Stimulated activated naive B cell treated with anti-CD40 and anti-IgM and Interleukin-4, amounts not matched to agents 10 μg/mL and 1 μg/mL and 100 μg/mL, for 72 hours (primary cell): ENCODE data around the gene ADGRB3.
"Not testable (repeated sequence)": the region's sequence is repeated elsewhere in the genome, so short reads cannot be mapped to it uniquely, and the experiment has no call there.

Experiments used
- ATAC-seq, 2 donors: fragments of 150-1000 bp; cut with Tn5 transposase; replicated peaks; 2 replicates each; pipeline ENCODE4 v1.10.0; 2021; ENCODE audit warnings: moderate library complexity in 1 of 2
- DNase-seq: peaks from one replicate; pipeline ENCODE4 v3.0.0; 2021
- H3K27ac Mint-ChIP-seq: one replicate; pipeline ENCODE4 v1.8.0; 2022; ENCODE audit warnings: mild to moderate bottlenecking, mixed read lengths
- H3K27me3 Mint-ChIP-seq, 2 donors: one replicate each; pipeline ENCODE4 v1.8.0; 2022; ENCODE audit warnings: mixed read lengths in 2 of 2
- H3K36me3 Mint-ChIP-seq, 2 donors: one replicate each; pipeline ENCODE4 v1.8.0; 2022; ENCODE audit warnings: mixed read lengths in 2 of 2, mild to moderate bottlenecking in 1 of 2
- H3K4me1 Mint-ChIP-seq, 2 donors: one replicate each; pipeline ENCODE4 v1.8.0; 2022; ENCODE audit warnings: mixed read lengths in 2 of 2, mild to moderate bottlenecking in 1 of 2
- H3K4me3 Mint-ChIP-seq, 2 donors: one replicate each; pipeline ENCODE4 v1.8.0; 2022; ENCODE audit warnings: mild to moderate bottlenecking in 2 of 2, mixed read lengths in 2 of 2, moderate library complexity in 1 of 2
- H3K9me3 Mint-ChIP-seq, 2 donors: one replicate each; pipeline ENCODE4 v1.8.0; 2022; ENCODE audit warnings: mixed read lengths in 2 of 2, mild to moderate bottlenecking in 1 of 2

Gene ADGRB3

GRCh38 chr6:69097948-69098347, 462.9 kb downstream of the ADGRB3 start:
- DNase-seq (no peak), ATAC-seq (no peak)
- H3K27me3 Mint-ChIP-seq, result no peaks in the 10 kb centered on the region
- no peak overlapping the region for H3K4me3 Mint-ChIP-seq
- no peaks in the 10 kb centered on the region for H3K4me1 Mint-ChIP-seq
- H3K36me3 Mint-ChIP-seq, result no peaks in the 10 kb centered on the region
- no peak overlapping the region for H3K27ac Mint-ChIP-seq
- no peaks in the 10 kb centered on the region for H3K9me3 Mint-ChIP-seq

GRCh38 chr6:69098910-69099309, 463.8 kb downstream of the ADGRB3 start:
- H3K27me3 Mint-ChIP-seq, result no peaks in the 10 kb centered on the region
- no peaks in the 10 kb centered on the region for H3K9me3 Mint-ChIP-seq
- no peak overlapping the region for H3K4me3 Mint-ChIP-seq
- ATAC-seq, result no peak
- no peaks in the 10 kb centered on the region for H3K36me3 Mint-ChIP-seq
- no peak for DNase-seq
- H3K27ac Mint-ChIP-seq, result no peak overlapping the region
- no peaks in the 10 kb centered on the region for H3K4me1 Mint-ChIP-seq

- Mint-ChIP-seq H3K9me3 (peaks cover 0 to 2% of the 10 kb centered on the region in 2 donors), H3K4me3 (no peak overlapping the region), H3K27me3 (no peaks in the 10 kb centered on the region), H3K36me3 (no peaks in the 10 kb centered on the region), H3K4me1 (no peaks in the 10 kb centered on the region), H3K27ac (no peak overlapping the region)
- ATAC-seq (no peak), DNase-seq (no peak)
Measured at GRCh38 chr6:69100772-69101171, 465.7 kb downstream of the ADGRB3 start.

- DNase-seq (no peak), ATAC-seq (no peak)
- peaks cover 0 to 2% of the 10 kb centered on the region in 2 donors for H3K9me3 Mint-ChIP-seq
- no peak overlapping the region for H3K4me3 Mint-ChIP-seq
- no peak overlapping the region for H3K27ac Mint-ChIP-seq
- H3K36me3 Mint-ChIP-seq, result no peaks in the 10 kb centered on the region
- H3K4me1 Mint-ChIP-seq, result no peaks in the 10 kb centered on the region
- no peaks in the 10 kb centered on the region for H3K27me3 Mint-ChIP-seq
Measured at GRCh38 chr6:69102416-69102815, 467.3 kb downstream of the ADGRB3 start.

- Mint-ChIP-seq H3K4me3 (no peak overlapping the region), H3K27me3 (no peaks in the 10 kb centered on the region), H3K4me1 (no peaks in the 10 kb centered on the region), H3K27ac (no peak overlapping the region), H3K36me3 (no peaks in the 10 kb centered on the region), H3K9me3 (peaks cover 0 to 2% of the 10 kb centered on the region in 2 donors)
- ATAC-seq, result no peak
- no peak for DNase-seq
Measured at GRCh38 chr6:69105288-69105687, 470.2 kb downstream of the ADGRB3 start.

GRCh38 chr6:69106511-69106910, 471.4 kb downstream of the ADGRB3 start:
- Mint-ChIP-seq H3K9me3 (peaks cover 0 to 2% of the 10 kb centered on the region in 2 donors), H3K36me3 (no peaks in the 10 kb centered on the region), H3K27me3 (no peaks in the 10 kb centered on the region), H3K27ac (no peak overlapping the region), H3K4me1 (no peaks in the 10 kb centered on the region), H3K4me3 (no peak overlapping the region)
- DNase-seq (no peak), ATAC-seq (no peak)

- Mint-ChIP-seq H3K4me1 (no peaks in the 10 kb centered on the region), H3K27me3 (no peaks in the 10 kb centered on the region), H3K36me3 (no peaks in the 10 kb centered on the region), H3K4me3 (no peak overlapping the region), H3K27ac (no peak overlapping the region), H3K9me3 (peaks cover 0 to 2% of the 10 kb centered on the region in 2 donors)
- DNase-seq, result no peak
- no peak for ATAC-seq
Measured at GRCh38 chr6:69111301-69111700, 476.2 kb downstream of the ADGRB3 start.

GRCh38 chr6:69116658-69117057, 481.6 kb downstream of the ADGRB3 start:
- ATAC-seq (no peak), DNase-seq (no peak)
- H3K27me3 Mint-ChIP-seq, result no peaks in the 10 kb centered on the region
- H3K4me1 Mint-ChIP-seq, result no peaks in the 10 kb centered on the region
- no peaks in the 10 kb centered on the region for H3K36me3 Mint-ChIP-seq
- H3K9me3 Mint-ChIP-seq, result peaks cover 0 to 4% of the 10 kb centered on the region in 2 donors
- no peak overlapping the region for H3K4me3 Mint-ChIP-seq
- H3K27ac Mint-ChIP-seq, result no peak overlapping the region

- not testable (repeated sequence) for H3K9me3 Mint-ChIP-seq, ATAC-seq, H3K27me3 Mint-ChIP-seq, H3K4me3 Mint-ChIP-seq, H3K36me3 Mint-ChIP-seq, H3K4me1 Mint-ChIP-seq, DNase-seq, H3K27ac Mint-ChIP-seq
Measured at GRCh38 chr6:69121461-69122406, 486.7 kb downstream of the ADGRB3 start.

GRCh38 chr6:69122407-69122773, 487.3 kb downstream of the ADGRB3 start:
- Mint-ChIP-seq H3K9me3 (peaks cover 0 to 1% of the 10 kb centered on the region in 2 donors), H3K4me1 (no peaks in the 10 kb centered on the region), H3K27me3 (no peaks in the 10 kb centered on the region), H3K27ac (no peak overlapping the region), H3K36me3 (no peaks in the 10 kb centered on the region), H3K4me3 (no peak overlapping the region)
- ATAC-seq (no peak), DNase-seq (no peak)

GRCh38 chr6:69128411-69128810, 493.3 kb downstream of the ADGRB3 start:
- ATAC-seq (no peak), DNase-seq (no peak)
- Mint-ChIP-seq H3K27ac (no peak overlapping the region), H3K4me1 (no peaks in the 10 kb centered on the region), H3K9me3 (peaks cover 4 to 8% of the 10 kb centered on the region in 2 donors), H3K36me3 (no peaks in the 10 kb centered on the region), H3K27me3 (no peaks in the 10 kb centered on the region), H3K4me3 (no peak overlapping the region)

GRCh38 chr6:69129046-69129445, 494.0 kb downstream of the ADGRB3 start:
- Mint-ChIP-seq H3K27me3 (no peaks in the 10 kb centered on the region), H3K9me3 (peaks cover 4 to 11% of the 10 kb centered on the region in 2 donors), H3K27ac (no peak overlapping the region), H3K36me3 (no peaks in the 10 kb centered on the region), H3K4me1 (no peaks in the 10 kb centered on the region), H3K4me3 (no peak overlapping the region)
- DNase-seq, result no peak
- no peak for ATAC-seq

GRCh38 chr6:69135927-69136326, 500.8 kb downstream of the ADGRB3 start:
- no peak overlapping the region for H3K27ac Mint-ChIP-seq
- no peak for ATAC-seq

GRCh38 chr6:69138148-69138547, 503.1 kb downstream of the ADGRB3 start:
- Mint-ChIP-seq H3K27ac (no peak overlapping the region), H3K36me3 (no peaks in the 10 kb centered on the region)

More at GRCh38 chr6:69135927-69136326, 500.8 kb downstream of the ADGRB3 start:
- Mint-ChIP-seq H3K4me3 (no peak overlapping the region), H3K4me1 (no peaks in the 10 kb centered on the region), H3K27me3 (no peaks in the 10 kb centered on the region), H3K36me3 (no peaks in the 10 kb centered on the region), H3K9me3 (peaks cover 4 to 5% of the 10 kb centered on the region in 2 donors)
- DNase-seq, result no peak

GRCh38 chr6:69138893-69139494, 503.9 kb downstream of the ADGRB3 start:
- H3K27me3 Mint-ChIP-seq, result no peaks in the 10 kb centered on the region
- H3K27ac Mint-ChIP-seq, result no peak overlapping the region
- no peak overlapping the region for H3K4me3 Mint-ChIP-seq
- no peaks in the 10 kb centered on the region for H3K36me3 Mint-ChIP-seq
- ATAC-seq (no peak), DNase-seq (no peak)
- peaks cover 3 to 6% of the 10 kb centered on the region in 2 donors for H3K9me3 Mint-ChIP-seq
- no peaks in the 10 kb centered on the region for H3K4me1 Mint-ChIP-seq

More at GRCh38 chr6:69138148-69138547, 503.1 kb downstream of the ADGRB3 start:
- no peaks in the 10 kb centered on the region for H3K4me1 Mint-ChIP-seq
- no peaks in the 10 kb centered on the region for H3K27me3 Mint-ChIP-seq
- H3K4me3 Mint-ChIP-seq, result no peak overlapping the region
- no peak for DNase-seq
- peaks cover 5% of the 10 kb centered on the region in 2 donors for H3K9me3 Mint-ChIP-seq
- no peak for ATAC-seq
